GM18861 (cell line): Measurements from ENCODE around the gene DNAJA2.
A peak's percentile ranks its signal among the peaks of the same experiment; 100 is the strongest.
"Not testable (repeated sequence)": the region's sequence is repeated elsewhere in the genome, so short reads cannot be mapped to it uniquely, and the experiment has no call there.

Experiments
- ATAC-seq: cut with Tn5 transposase; IDR thresholded peaks from one replicate; pipeline ENCODE4 v1.9.1; 2021; ENCODE audit not compliant: unreplicated experiment

The DNAJA2 gene

DNA sequence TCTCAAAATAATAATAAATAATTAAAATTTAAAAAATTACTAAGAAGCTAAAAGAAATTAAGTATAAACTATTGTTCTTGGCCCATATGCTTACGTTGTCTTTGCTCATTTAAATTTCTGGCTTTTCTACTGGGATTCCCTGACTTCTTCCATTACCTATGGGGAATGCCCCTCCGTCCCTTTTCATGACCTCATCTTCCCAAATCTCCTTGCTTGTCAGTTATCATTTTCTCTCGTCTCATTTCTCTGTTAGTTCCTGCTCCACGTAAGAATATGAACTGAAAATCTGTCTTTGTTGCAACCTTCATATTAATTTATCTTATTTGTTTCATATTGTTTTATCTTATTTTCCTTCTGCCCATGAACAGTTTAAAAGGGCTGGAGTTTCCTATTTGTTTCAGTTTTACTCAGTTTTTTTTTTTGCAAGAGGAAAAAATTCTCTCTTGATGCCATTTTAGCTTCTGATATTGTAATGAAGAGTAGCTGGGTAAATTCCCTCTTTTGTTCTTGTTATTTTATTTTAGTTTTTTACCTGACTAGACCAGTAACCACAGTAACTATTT, 2.5 kb upstream of the DNAJA2 start:
- ATAC-seq: no peak

DNA sequence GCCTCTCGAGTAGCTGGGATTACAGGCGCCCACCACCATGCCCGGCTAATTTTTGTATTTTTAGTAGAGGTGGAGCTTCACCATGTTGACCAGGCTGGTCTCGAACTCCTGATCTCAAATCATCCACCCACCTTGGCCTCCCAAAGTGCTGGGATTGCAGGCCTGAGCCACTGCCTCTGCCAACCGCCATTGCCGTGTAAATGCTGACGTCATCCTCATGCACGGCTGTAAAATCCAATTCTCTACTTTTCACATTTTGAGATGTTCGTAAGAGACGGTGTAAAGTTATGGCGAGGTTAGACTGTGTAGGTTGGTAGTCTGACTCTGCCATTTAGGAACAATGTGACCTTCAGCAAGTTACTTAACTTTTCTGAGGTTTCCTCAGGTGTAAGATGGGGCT, 1.7 kb upstream of the DNAJA2 start:
- no peak for ATAC-seq

DNA sequence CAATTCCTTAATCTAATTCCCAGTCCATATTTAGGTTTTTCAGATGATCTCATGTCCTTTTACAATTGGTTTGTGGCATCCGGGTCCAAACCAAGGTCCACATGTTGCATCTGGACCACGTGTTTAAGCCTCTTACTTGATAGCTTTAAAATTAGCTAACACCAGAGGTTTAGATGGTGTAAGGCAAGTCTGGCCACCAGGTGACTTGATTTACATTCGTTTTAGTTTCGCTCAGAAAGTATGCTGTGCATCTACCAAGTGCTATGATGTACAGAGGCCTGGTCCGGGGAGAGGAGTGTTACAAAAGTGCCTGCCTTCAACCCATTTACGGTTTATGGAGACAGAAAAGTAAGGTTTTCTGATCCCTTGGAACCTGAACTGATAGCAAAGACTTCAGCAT, 878 bp upstream of the DNAJA2 start:
- ATAC-seq: peak; percentile 34

DNA sequence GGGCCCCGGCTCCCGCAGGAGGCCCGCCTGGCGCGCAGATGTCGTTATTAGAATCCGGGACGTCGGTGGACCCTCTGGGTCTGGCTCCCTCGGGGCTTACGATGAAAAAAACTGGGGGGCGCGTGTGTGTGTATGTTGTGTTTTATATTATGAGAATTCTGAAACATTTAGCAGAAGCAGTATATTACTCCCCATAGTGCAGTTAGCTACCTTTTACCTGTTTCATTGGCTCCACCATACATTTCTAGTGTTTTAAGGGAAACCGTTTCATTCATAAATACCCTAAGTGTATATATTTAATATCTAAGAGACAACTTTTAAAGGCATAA, 486 bp upstream of the DNAJA2 start:
- no peak for ATAC-seq

DNA sequence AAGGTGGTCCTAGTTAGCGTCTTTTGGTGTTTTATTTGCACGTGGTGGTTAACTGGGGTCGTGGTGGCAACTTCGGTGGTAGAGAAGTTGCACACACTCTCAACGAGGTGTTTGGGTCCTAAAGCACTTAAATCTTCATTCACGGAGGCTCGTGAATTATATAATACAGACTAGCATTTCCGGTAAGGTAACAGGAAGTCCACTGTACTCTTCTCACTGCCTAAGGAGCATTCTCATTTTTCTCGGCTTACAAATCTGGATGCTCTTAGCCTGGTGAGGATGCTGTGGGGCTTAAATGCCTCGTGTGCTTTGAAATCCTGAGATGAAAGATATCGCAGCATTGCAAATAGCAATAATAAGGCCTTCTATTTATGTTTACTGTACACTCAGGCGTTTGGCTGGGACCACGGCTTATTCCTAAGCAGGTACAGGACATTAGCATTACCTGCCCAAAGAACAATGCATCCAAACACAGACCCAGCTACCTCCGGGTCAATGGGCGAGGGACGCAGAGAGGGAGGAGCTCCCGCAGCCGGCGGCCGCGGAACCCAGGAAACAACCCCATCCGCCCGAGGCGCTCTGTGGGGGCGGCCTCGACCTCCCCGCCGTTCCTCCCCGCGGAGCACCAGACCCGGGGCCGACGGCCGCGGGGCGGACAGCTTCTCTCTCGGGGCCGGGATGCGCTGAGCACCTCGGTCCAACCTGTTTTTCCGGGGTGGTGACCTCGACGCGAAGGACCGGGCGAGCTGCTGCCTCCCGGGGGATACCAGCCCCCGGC, 856 bp downstream of the DNAJA2 start:
- ATAC-seq: peak; percentile 24

DNA sequence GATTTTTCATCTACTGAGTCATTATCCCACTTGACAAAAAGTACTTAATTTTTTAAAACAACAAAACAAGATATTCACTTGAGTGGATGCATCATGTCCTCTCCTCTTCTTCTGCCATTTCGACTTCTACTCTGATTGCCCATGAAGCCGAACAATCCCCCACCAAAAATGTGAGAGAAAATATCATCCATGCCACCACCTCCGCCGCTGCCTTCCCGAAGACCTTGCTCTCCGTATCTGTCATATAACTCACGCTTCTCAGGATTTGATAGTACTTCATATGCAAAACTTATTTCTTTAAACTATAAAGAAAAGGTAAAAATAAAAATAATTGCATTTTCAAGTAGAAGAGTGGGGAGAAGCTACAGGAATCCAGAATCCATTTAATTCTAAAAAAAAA, 2.2 kb downstream of the DNAJA2 start:
- no peak for ATAC-seq

DNA sequence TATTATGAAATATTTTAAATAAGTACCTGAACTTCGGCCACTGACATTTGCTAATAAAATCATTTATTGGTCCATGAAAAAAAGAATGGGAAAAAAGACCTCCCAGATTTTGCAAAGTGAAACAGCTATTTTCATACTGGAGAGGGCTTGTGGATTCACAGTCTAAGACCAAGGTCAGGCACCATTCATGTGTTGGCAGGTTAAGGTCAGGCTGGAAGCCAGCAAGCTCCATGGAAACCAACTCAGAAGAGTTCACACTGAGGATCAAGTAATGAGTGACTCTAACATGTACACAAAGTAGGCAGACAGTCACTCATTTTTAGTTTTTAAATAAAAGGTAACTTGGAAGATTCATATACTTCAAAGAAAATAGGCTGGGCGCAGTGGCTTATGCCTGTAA, 3.4 kb downstream of the DNAJA2 start:
- no peak for ATAC-seq

DNA sequence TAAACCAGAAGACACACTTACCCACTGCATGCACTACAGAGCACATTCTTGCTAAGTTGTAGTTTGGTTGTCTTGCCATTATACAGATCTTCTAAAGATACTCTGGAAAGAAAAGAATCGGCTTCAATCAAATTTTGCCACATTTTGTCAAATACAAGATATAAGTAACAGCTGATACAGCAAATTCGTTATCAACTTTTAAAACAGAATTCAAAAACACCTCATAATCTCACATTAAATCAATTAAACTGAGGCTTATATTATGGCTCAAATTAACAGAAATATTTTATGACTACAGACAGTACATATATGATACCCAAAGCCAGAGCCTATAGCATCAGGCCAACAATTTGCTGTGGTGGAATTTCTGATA, 5.4 kb downstream of the DNAJA2 start:
- ATAC-seq: no peak

DNA sequence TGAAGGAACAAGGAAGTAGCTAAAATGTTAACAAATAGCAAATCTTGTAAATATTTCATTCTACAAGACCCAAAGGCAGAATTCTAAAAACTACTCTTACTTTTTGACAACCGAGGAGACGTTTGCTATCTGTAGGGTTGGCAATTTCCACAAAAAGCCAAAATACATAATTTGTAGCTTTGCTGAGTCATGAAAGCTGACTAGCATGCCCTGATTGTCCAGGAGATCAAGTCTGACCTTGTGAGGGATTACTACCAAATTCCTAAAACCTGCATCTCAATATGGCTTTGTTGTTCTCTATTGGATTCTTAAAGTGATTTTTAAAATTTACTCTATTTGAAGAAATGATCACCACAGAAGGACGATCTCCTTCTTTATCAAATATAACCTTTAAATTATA, 10.8 kb downstream of the DNAJA2 start:
- ATAC-seq: no peak

DNA sequence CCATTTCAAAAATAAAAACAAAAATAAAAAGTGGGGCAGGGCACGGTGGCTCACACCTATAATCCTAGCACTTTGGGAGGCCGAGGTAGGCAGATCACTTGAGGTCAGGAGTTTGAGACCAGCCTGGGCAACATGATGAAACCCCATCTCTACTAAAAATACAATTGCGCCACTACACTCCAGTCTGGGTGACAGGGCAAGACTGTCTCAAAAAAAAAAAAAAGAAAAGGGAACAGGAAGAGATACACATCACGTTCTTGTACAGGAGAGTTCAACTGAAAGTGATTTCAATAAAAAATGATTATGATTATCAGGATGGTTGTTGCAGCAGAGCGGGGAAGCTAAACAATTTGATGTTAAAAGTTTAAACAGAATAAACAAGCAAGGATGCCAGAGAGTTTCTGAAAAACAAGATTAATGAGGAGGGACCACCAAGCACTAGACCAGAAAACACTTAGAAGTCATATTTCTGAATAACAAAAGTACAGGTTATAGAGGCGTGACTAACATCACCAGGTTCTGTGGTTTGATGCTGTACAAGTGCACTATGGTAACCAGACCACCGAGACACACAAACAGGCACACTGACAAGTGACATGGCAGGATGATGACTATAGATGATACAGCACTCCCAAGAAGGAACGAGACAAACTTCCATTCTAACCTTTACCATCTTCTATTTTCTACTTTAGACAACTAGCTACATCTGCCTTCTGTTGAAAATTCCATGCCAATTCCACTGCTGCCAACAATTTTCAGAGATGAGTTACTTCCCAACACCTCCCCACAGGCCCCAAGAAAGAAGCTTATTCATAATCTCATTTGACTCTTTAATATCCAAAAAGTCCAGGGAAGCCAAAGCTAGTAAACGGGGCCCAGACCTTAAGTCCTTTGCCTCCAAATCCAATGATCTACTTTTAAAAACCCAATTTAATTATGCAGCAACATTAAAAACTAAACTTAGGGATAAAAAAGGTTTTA, 11.8 kb downstream of the DNAJA2 start:
- ATAC-seq: no peak

DNA sequence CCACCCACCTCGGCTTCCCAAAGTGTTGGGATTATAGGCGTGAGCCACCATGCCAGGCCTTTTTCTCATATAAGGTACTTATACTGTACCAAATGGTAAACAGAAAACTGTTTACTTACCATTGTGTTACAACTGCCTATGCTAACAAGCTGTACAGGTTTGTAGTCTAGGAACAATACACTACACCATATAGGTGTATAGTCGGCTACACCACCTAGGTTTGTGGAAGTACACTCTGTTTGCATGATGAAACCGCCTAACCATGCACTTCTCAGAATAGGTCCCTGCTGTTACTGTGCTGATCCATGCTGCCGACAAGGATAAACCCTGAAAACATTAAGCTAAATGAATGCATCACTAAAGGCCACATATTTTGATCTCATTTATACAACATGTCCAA, 18.9 kb downstream of the DNAJA2 start:
- ATAC-seq: no peak

DNA sequence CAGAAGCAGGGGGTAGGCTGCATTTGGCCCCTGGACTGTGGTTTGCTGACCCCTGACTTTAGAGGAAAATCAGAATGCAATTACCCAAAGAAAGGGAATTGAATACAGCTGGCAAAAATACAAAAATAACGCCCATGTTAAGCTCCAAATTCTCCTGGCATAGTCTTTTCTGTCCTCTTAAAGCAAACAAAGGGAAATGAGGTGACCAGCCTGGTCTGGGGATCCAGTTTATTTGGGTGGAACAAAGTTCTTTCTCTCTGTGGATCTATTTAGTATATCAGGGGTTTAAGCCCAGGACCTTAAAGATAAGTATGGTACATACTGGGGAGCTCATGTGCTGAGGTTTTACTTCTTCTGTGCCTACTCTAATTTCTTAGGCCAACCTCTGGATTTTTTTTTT, 23.5 kb downstream of the DNAJA2 start:
- ATAC-seq: no peak

DNA sequence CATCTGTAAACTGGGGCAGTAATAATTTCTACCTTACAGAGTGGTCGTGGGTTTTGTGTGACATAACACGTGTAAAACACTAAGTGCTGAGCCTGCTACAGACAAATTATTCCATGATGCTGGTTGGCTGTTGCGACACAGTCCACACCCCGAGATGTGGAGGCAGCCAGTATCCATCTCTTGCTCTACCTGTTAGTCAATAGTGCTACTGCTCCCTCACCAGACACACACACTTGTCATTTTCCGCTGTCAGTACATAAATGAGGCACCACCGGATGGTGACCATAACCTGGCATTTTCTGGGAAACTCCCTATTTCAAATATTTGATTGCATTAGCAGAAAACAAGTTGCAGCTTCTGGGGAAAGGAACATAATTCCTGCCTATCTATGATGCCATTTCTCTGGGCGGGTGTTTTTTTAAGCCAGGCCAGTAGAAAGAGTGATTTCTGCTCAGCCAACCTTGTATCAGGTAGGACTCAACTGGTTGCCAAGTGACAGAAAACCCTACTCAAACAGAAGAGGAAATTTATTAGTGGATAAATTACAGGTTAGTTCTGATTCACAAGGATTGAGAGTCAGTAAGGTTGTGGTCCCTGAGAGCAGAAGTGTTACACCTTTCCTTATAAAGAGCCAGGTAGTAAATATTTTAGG, 24.1 kb downstream of the DNAJA2 start:
- ATAC-seq: no peak

DNA sequence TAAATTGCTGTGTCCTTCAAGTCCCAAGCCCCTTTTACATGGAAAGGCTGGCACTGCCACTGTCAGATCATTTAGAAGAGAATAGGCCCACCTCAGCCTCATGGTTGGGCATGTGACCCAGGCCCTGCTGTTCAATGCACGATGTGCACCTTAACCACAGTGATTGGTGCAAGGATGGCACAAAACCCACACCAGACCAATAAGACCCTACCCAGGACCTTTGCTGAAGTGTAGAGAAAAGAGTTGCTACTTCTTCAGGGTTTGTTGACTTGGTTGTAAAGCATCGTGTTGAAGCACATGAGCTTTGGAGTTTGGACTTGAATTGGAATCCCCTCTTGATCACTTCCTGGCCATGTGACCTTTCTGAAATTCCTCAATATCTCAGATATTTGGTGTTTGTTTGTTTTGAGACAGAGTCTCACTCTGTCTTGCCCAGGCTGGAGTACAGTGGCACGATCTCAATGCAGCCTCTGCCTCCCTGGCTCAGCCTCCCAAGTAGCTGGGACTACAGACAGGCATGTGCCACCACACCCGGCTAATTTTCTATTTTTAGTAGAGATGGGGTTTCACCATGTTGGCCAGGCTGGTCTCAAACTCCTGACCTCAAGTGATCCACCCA, 24.8 kb downstream of the DNAJA2 start:
- no peak for ATAC-seq

DNA sequence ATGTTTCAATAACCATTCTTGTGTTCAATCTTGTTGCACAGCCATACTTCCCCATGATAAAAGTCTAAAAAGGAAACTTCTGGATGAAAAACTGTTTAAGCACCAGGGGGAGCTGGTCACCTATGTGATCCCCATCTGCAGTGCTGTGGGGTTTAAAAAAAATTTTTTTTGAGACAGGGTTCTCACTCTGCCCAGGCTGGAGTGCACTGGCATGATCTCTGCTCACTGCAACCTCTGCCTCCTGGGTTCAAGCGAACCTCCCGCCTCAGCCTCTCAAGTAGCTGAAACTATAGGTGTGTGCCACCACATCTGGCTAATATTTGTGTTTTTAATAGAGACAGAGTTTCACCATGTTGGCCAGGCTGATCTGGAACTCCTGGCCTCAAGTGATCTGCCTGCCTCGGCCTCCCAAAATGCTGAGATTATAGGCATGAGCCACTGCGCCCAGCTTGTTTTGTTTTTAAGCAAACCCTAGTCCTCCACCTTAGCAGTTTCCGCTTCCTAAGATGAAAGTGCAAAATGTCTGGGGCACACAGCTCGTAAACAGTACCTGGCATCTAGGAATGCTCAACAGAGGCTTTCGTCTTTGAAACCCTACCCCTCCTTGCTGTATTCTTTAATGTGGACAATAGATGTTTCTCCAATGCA, 25.4 kb downstream of the DNAJA2 start:
- ATAC-seq: no peak

DNA sequence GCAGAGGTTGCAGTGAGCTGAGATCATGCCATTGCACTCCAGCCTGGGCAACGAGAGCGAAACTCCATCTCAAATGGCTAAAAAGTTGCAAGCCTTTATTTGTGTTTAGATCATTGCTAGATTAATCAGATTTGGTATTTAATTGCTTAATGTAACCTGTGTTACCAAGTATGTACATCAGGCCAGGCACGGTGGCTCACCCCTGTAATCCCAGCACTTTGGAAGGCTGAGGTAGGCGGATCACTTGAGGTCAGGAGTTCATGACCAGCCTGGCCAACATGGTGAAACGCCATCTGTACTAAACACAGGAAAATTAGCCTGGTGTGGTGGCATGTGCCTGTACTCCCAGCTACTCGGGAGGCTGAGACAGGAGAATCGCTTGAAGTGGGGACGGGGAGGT, 28.8 kb downstream of the DNAJA2 start:
- ATAC-seq: not testable (repeated sequence)

DNA sequence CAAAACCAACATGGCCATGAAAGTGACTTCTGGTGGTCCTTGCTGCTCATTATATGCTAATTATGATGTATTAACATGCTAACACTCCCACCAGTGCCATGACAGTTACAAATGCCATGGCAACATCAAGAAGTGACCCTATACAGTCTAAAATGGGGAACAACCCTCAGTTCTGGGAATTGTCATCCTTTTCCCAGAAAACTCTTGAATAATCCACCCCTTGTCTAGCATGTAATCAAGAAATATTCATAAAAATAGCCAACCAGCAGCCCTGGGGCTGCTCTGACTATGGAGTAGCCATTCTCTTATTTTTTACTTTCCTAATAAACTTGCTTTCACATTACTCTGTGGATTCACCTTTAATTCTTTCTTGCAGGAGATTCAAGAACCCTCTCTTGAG, 35.9 kb downstream of the DNAJA2 start:
- no peak for ATAC-seq

DNA sequence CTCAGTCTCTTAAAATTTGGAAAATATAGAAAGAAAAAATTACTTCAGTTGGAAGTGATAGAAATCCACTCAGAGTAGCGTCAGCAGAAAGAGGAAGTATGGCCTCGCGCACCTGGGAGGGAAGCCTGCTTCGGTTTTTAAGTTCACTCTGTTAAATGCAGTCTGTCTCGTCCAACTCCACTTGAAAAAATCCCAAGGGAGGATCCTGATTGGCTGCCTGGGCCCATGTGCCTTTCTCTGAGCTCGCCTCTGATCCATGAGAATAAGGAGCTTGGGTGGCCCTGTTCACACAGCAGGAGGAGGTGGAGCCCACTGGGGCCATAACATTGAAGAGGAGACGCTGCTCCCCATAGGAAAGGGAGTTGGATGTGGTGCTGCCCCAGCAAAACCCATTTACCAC, 40.7 kb downstream of the DNAJA2 start:
- no peak for ATAC-seq

DNA sequence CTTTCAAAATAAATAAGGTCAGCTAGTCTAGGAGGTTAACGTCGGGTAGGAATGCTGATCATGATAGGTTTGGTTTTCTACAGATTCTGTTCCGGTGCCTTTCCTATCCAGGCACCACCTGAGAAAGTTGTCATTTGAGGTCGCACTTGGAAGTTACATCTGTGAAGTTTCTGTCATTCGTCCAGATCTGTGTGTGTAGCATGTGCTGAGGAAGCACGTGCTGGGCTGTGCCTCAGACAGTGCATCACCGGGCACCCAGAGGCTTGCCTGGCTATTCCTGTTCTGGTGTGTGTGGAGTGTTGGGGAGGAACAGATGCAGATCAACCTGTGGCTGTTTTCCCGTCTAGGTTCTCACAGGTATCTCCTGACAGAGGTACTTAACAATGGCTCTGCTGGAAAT, 42.6 kb downstream of the DNAJA2 start:
- no peak for ATAC-seq
